Measurements from ENCODE around the gene ACOT13. TPM values are rescaled to one million over a fixed set of nuclear protein-coding genes. Genes with fewer than 3 reads are reported as not detected.

ACOT13 gene
- total RNA-seq, 1 donor from 2014 or later, result 18.7 TPM

DNA sequence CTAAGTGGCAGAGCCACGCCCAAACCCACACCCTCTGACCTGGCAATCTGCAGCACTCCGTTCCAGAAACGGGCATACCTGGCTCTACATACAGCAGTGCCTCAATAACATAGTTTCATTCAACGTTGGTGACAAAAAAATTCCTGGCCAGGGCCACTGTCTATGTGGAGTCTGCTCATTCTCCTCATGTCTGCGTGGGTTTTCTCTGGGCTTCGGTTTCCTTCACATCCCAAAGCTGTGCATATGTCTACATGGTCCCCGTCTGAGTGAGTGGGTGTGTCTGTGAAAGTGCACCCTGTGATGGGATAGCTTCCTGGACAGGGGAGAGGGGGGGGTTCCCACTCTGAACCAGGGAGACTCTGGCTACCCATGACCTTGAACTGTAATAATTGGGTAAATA lies 23.0 kb upstream of the ACOT13 start:
- Mint-ChIP-seq H3K4me1 (peaks cover 11% of the 10 kb centered on the region), H3K27ac (no peak overlapping the region), H3K27me3 (ENCODE audit: low read depth) (peaks cover 38% of the 10 kb centered on the region), H3K4me3 (no peak overlapping the region), H3K36me3 (no peaks in the 10 kb centered on the region), H3K9me3 (peaks cover 11% of the 10 kb centered on the region)
- TF ChIP-seq, protein P1, sequence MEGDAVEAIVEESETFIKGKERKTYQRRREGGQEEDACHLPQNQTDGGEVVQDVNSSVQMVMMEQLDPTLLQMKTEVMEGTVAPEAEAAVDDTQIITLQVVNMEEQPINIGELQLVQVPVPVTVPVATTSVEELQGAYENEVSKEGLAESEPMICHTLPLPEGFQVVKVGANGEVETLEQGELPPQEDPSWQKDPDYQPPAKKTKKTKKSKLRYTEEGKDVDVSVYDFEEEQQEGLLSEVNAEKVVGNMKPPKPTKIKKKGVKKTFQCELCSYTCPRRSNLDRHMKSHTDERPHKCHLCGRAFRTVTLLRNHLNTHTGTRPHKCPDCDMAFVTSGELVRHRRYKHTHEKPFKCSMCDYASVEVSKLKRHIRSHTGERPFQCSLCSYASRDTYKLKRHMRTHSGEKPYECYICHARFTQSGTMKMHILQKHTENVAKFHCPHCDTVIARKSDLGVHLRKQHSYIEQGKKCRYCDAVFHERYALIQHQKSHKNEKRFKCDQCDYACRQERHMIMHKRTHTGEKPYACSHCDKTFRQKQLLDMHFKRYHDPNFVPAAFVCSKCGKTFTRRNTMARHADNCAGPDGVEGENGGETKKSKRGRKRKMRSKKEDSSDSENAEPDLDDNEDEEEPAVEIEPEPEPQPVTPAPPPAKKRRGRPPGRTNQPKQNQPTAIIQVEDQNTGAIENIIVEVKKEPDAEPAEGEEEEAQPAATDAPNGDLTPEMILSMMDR (IDR thresholded peaks at IDR 0.05; ENCODE audit: unreplicated experiment), result no peak
- no peak for DNase-seq (ENCODE audit: low spot score in 2 of 2, unreplicated experiment in 2 of 2)

DNA sequence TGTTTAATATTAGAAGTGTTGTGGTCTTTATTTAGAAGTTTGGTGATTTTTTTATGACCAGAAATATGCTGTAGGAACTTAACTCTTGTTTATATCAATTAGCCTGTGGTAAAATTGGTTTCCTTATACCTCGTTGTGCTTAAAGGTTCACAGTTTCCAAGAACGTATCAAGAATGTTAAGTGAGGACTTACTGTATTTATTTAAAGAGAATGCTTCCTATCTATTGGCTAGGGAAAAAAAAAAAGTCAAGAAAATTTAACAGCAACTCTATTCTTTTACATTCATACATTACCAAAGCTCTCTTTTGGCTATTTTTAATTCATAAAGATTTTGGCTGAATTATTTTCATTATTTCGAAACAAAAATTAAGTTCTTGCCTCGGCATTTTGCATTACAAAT lies 22.5 kb upstream of the ACOT13 start:
- DNase-seq (ENCODE audit: low spot score in 2 of 2, unreplicated experiment in 2 of 2), result no peak
- no peak overlapping the region for H3K4me3 Mint-ChIP-seq
- H3K27ac Mint-ChIP-seq, result no peak overlapping the region
- TF ChIP-seq, protein P1 (IDR thresholded peaks at IDR 0.05; ENCODE audit: unreplicated experiment), result no peak
- no peaks in the 10 kb centered on the region for H3K36me3 Mint-ChIP-seq
- H3K4me1 Mint-ChIP-seq, result peaks cover 11% of the 10 kb centered on the region
- H3K9me3 Mint-ChIP-seq, result peaks cover 7% of the 10 kb centered on the region
- peaks cover 38% of the 10 kb centered on the region for H3K27me3 Mint-ChIP-seq (ENCODE audit: low read depth)

GRCh38 chr6:24646771-24647170 lies 20.1 kb upstream of the ACOT13 start:
- Mint-ChIP-seq H3K27me3 (ENCODE audit: low read depth) (peaks cover 31% of the 10 kb centered on the region), H3K36me3 (peaks cover 2% of the 10 kb centered on the region), H3K27ac (no peak overlapping the region), H3K4me1 (peaks cover 11% of the 10 kb centered on the region), H3K4me3 (peak overlapping the region; percentile 75), H3K9me3 (no peaks in the 10 kb centered on the region)
- TF ChIP-seq, protein P1 (IDR thresholded peaks at IDR 0.05; ENCODE audit: unreplicated experiment), result no peak
- no peak for DNase-seq (ENCODE audit: low spot score in 2 of 2, unreplicated experiment in 2 of 2)

DNA sequence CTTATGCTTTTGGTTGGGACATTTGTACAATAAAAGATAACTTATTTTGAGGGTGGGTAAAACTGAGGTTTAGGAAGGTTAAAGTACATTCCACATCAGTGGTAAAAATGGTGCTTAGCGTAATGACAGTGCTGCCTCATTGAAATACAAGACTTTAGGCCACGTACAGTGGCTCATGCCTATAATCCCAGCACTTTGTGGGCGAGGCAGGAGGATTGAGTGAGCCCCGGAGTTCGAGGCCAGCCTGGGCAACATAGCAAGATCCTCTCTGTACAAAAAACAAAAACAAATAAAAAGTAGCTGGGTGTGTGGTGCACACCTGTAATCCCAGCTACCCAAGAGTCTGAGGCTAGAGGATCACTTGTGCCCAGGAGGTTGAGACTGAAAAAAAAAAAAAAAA lies 18.6 kb upstream of the ACOT13 start:
- Mint-ChIP-seq H3K27me3 (ENCODE audit: low read depth) (peaks cover 29% of the 10 kb centered on the region), H3K27ac (no peak overlapping the region), H3K36me3 (peaks cover 10% of the 10 kb centered on the region), H3K9me3 (no peaks in the 10 kb centered on the region), H3K4me1 (peaks cover 11% of the 10 kb centered on the region), H3K4me3 (no peak overlapping the region)
- TF ChIP-seq, protein P1 (IDR thresholded peaks at IDR 0.05; ENCODE audit: unreplicated experiment), result no peak
- no peak for DNase-seq (ENCODE audit: low spot score in 2 of 2, unreplicated experiment in 2 of 2)

DNA sequence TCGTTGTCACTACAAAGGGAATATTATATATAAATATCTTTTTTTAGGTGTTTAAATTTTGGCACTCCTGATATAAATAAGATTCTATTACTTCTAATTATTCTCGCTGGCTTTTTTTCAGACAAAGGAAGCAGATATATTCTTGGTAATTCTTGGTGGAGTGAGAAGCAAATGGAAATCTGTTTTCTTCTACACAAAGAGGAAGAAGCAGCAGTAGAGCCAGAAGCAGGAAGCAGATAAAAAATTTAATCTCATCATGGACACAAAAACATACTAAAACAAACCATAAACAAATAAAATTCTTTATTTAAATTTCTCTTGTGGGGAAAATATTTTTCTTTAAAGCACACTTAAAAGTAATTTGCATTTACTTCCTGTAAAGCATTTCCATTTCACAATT lies 17.2 kb upstream of the ACOT13 start:
- peaks cover 15% of the 10 kb centered on the region for H3K36me3 Mint-ChIP-seq
- no peak overlapping the region for H3K27ac Mint-ChIP-seq
- no peak overlapping the region for H3K4me3 Mint-ChIP-seq
- DNase-seq (ENCODE audit: low spot score in 2 of 2, unreplicated experiment in 2 of 2), result no peak
- H3K27me3 Mint-ChIP-seq (ENCODE audit: low read depth), result peaks cover 17% of the 10 kb centered on the region
- TF ChIP-seq, protein P1 (IDR thresholded peaks at IDR 0.05; ENCODE audit: unreplicated experiment), result no peak
- H3K4me1 Mint-ChIP-seq, result peaks cover 11% of the 10 kb centered on the region
- no peaks in the 10 kb centered on the region for H3K9me3 Mint-ChIP-seq

GRCh38 chr6:24650365-24650764 lies 16.5 kb upstream of the ACOT13 start:
- H3K4me1 Mint-ChIP-seq, result peaks cover 7% of the 10 kb centered on the region
- TF ChIP-seq, protein P1 (IDR thresholded peaks at IDR 0.05; ENCODE audit: unreplicated experiment), result no peak
- no peaks in the 10 kb centered on the region for H3K9me3 Mint-ChIP-seq
- peaks cover 15% of the 10 kb centered on the region for H3K36me3 Mint-ChIP-seq
- H3K27ac Mint-ChIP-seq, result no peak overlapping the region
- H3K27me3 Mint-ChIP-seq (ENCODE audit: low read depth), result peaks cover 10% of the 10 kb centered on the region
- DNase-seq (ENCODE audit: low spot score in 2 of 2, unreplicated experiment in 2 of 2), result no peak
- H3K4me3 Mint-ChIP-seq, result no peak overlapping the region
